HepG2 (cell line): ENCODE measurements around the gene RSBN1L. TPM values are rescaled to one million over a fixed set of nuclear protein-coding genes. Genes with fewer than 3 reads are reported as not detected.
A peak's percentile ranks its signal among the peaks of the same experiment; 100 is the strongest.

Experiments used
- ATAC-seq: fragments of 200-7000 bp; cut with Tn5 transposase; 3 replicates; pipeline ENCODE4 v1.9.1; 2020; ENCODE audit warnings: mild to moderate bottlenecking, moderate library complexity
- BruUV-seq: library from RNA; stranded (reverse); fragments of 400-500 nt; replicated peaks from 2 replicates; lab custom pipeline; 2021; lab: Mats Ljungman, UMichigan
- CTCF ChIA-PET: fragments of 300-600 bp; formaldehyde crosslinking; extraction: SDS; loops from one replicate; lab custom pipeline; 2021; ENCODE audit warnings: low total read pairs, inconsistent platforms, low intra/inter-chr PET ratio; lab: Yijun Ruan, JAX
- POLR2A ChIA-PET: fragments of 350-600 bp; sonication (Branson Sonifier 250); formaldehyde crosslinking; loops from one replicate; lab custom pipeline; 2020; ENCODE audit warnings: antibody characterized with exemption, inconsistent platforms; lab: Yijun Ruan, JAX
- DNase-seq: peaks from one replicate; pipeline ENCODE4 v3.0.0-alpha.2; 2015; ENCODE audit warnings: low spot score
- FAIRE-seq: peaks from 3 replicates; lab custom pipeline; 2011; peaks lifted over from hg19 to GRCh38; lab: Jason Lieb, UNC
- H2AFZ ChIP-seq: one replicate; pipeline ENCODE4 v1.6.1; 2011; ENCODE audit warnings: low read length, inconsistent platforms
- H3K27ac ChIP-seq: fragments of 300-600 bp; 3 replicates; pipeline ENCODE4 v1.8.0; 2011; ENCODE audit warnings: mixed run types, mild to moderate bottlenecking, mixed read lengths, low read length, inconsistent platforms; ENCODE audit not compliant: insufficient read depth; ENCODE audit errors: extremely low read length
- H3K27me3 ChIP-seq, 2 experiments: fragments of 200-600 bp in 1 of 2; 2 replicates in 1 of 2; 3 replicates in 1 of 2; pipeline versions ENCODE4 v1.6.0 to v1.8.0; 2011; ENCODE audit warnings: low read length in 2 of 2, mild to moderate bottlenecking in 2 of 2, moderate library complexity in 2 of 2, inconsistent platforms in 1 of 2; ENCODE audit not compliant: insufficient read depth in 2 of 2, control insufficient read depth in 1 of 2
- H3K36me3 ChIP-seq, 2 experiments: fragments of 200-600 bp in 1 of 2; replicated peaks in 1 of 2; 2 replicates in 1 of 2; 3 replicates in 1 of 2; pipeline versions ENCODE4 v1.5.1 to v1.8.0; 2011; ENCODE audit warnings: low read length in 2 of 2, inconsistent platforms in 1 of 2; ENCODE audit not compliant: insufficient read depth in 2 of 2, control insufficient read depth in 1 of 2
- H3K4me1 ChIP-seq: 2 replicates; pipeline ENCODE4 v1.5.1; 2012; ENCODE audit warnings: low read length, inconsistent platforms; ENCODE audit not compliant: insufficient read depth
- H3K4me2 ChIP-seq: 2 replicates; pipeline ENCODE4 v1.6.0; 2011; ENCODE audit warnings: low read depth, low read length, inconsistent platforms
- H3K4me3 ChIP-seq, 3 experiments: fragments of 200-600 bp in 1 of 3; sonication (generic), shearing (Covaris generic) in 1 of 3; replicated peaks in 1 of 3; 2 replicates each; pipeline ENCODE4 v1.5.1; 2011 to 2016; ENCODE audit warnings: low read length in 3 of 3, inconsistent platforms in 2 of 3, low read depth in 2 of 3, mild to moderate bottlenecking in 2 of 3, control low read depth in 1 of 3, mixed read lengths in 1 of 3; ENCODE audit not compliant: insufficient read depth in 1 of 3
- H3K79me2 ChIP-seq: one replicate; pipeline ENCODE4 v1.6.1; 2011; ENCODE audit warnings: low read length, inconsistent platforms; ENCODE audit not compliant: insufficient read depth
- H3K9ac ChIP-seq: 2 replicates; pipeline ENCODE4 v1.6.0; 2011; ENCODE audit warnings: mild to moderate bottlenecking, low read depth, low read length, inconsistent platforms; ENCODE audit not compliant: insufficient read depth
- H3K9me3 ChIP-seq: 2 replicates; pipeline ENCODE4 v1.5.1; 2012; ENCODE audit warnings: mild to moderate bottlenecking, low read length
- H4K20me1 ChIP-seq: 2 replicates; pipeline ENCODE4 v1.6.0; 2011; ENCODE audit warnings: inconsistent platforms, mild to moderate bottlenecking, low read length, moderate library complexity; ENCODE audit not compliant: insufficient read depth
- CEBPB ChIP-seq: IDR thresholded peaks from 2 replicates; pipeline ENCODE4 v1.6.1; 2011; ENCODE audit warnings: low read depth, low read length, improper control_type of control experiment, borderline replicate concordance
- CERS6 ChIP-seq: sonication (generic); formaldehyde crosslinking; IDR thresholded peaks from 2 replicates; pipeline ENCODE4 v1.5.0; 2020; ENCODE audit warnings: missing genetic modification reagents
- HDAC2 ChIP-seq: sonication (generic); formaldehyde crosslinking; IDR thresholded peaks from 2 replicates; pipeline ENCODE4 v1.4.0; 2020; ENCODE audit warnings: missing genetic modification reagents
- HOXA7 ChIP-seq: sonication (generic); formaldehyde crosslinking; IDR thresholded peaks from 2 replicates; pipeline ENCODE4 v1.8.1; 2022; ENCODE audit warnings: mild to moderate bottlenecking, missing genetic modification reagents, moderate library complexity
- MAZ ChIP-seq, 2 experiments: sonication (generic) in 1 of 2; formaldehyde crosslinking in 1 of 2; IDR thresholded peaks; 2 replicates each; pipeline versions ENCODE4 v1.5.0 to v1.6.1; 2012 to 2020; ENCODE audit warnings: low read depth in 2 of 2, mild to moderate bottlenecking in 2 of 2, borderline replicate concordance in 1 of 2, improper control_type of control experiment in 1 of 2, low read length in 1 of 2, missing genetic modification reagents in 1 of 2, moderate library complexity in 1 of 2
- NFYB ChIP-seq: sonication (generic); formaldehyde crosslinking; IDR thresholded peaks from 2 replicates; pipeline ENCODE4 v1.4.0; 2020; ENCODE audit warnings: missing genetic modification reagents
- NKX3-1 ChIP-seq: sonication (generic); formaldehyde crosslinking; IDR thresholded peaks from 2 replicates; pipeline ENCODE4 v1.5.0; 2020; ENCODE audit warnings: missing genetic modification reagents
- ONECUT2 ChIP-seq: sonication (generic); formaldehyde crosslinking; IDR thresholded peaks from 2 replicates; pipeline ENCODE4 v1.4.0; 2020; ENCODE audit warnings: missing genetic modification reagents
- PHF5A ChIP-seq: IDR thresholded peaks from one replicate; pipeline ENCODE4 v1.6.1; 2018; ENCODE audit warnings: low read depth, missing genetic modification reagents; ENCODE audit not compliant: unreplicated experiment
- RAD51 ChIP-seq: fragments of 450-650 bp; IDR thresholded peaks from 2 replicates; pipeline ENCODE4 v1.6.1; 2016; ENCODE audit warnings: borderline replicate concordance
- SP5 ChIP-seq: IDR thresholded peaks from 2 replicates; pipeline ENCODE4 v1.6.1; 2016; ENCODE audit warnings: low read depth, borderline replicate concordance
- TEAD3 ChIP-seq: optimal IDR thresholded peaks from 2 replicates; pipeline ENCODE3; 2016; ENCODE audit warnings: borderline replicate concordance
- ZBTB33 ChIP-seq: sonication (generic); formaldehyde crosslinking; IDR thresholded peaks from 2 replicates; pipeline ENCODE4 v1.4.0; 2020; ENCODE audit warnings: missing genetic modification reagents
- ZNF10 ChIP-seq: sonication (generic); formaldehyde crosslinking; IDR thresholded peaks from 2 replicates; pipeline ENCODE4 v1.4.0; 2020; ENCODE audit warnings: mild to moderate bottlenecking, low read depth, missing genetic modification reagents, borderline replicate concordance
- ZNF362 ChIP-seq: sonication (generic); formaldehyde crosslinking; IDR thresholded peaks from 2 replicates; pipeline ENCODE4 v1.4.0; 2020; ENCODE audit warnings: missing genetic modification reagents, mild to moderate bottlenecking, borderline replicate concordance
- ZNF550 ChIP-seq: sonication (generic); formaldehyde crosslinking; IDR thresholded peaks from 2 replicates; pipeline ENCODE4 v1.4.0; 2020; ENCODE audit warnings: mild to moderate bottlenecking, missing genetic modification reagents, borderline replicate concordance
- ZNF7 ChIP-seq: IDR thresholded peaks from 2 replicates; pipeline ENCODE4 v1.6.1; 2016; ENCODE audit warnings: missing biosample characterization, missing genetic modification reagents
- WGBS: methylation state at CpG from one replicate; pipeline ENCODE4 v1.1.6; 2017; ENCODE audit warnings: low lambda C conversion rate; 5-methylcytosine and 5-hydroxymethylcytosine counted together
- in situ Hi-C: cut with HindIII; loops from 2 replicates; pipeline ENCODE4 v1.10.0; 2017; ENCODE audit warnings: low pct_unique_long_range_greater_than_20kb; ENCODE audit not compliant: extremely low pct_ligation_motif_present
- intact Hi-C: fragments of 100-400 bp; cut with micrococcal nuclease; formaldehyde crosslinking; loops from one replicate; pipeline ENCODE4 v1.10.0; 2022; ENCODE audit not compliant: unreplicated experiment
- polyA plus RNA-seq, 8 experiments: library from polyadenylated mRNA; depleted of rRNA in 3 of 8; stranded (reverse) in 7 of 8; unstranded in 1 of 8; fragments of >200 nt; fragmentation: Illumina TruSeq in 4 of 8; extraction: Trizol in 4 of 8; gene quantifications; 2 replicates each; pipeline versions ENCODE4 v1.2.1 to v1.2.3, GENCODE V29; 2011 to 2016; ENCODE audit warnings: low read depth in 4 of 8, missing spikeins in 1 of 8, mixed read lengths in 1 of 8; ENCODE audit not compliant: insufficient read depth in 1 of 8
- total RNA-seq, 5 experiments: library from RNA; depleted of rRNA; stranded (reverse); fragments of >200 nt; fragmentation: Illumina TruSeq; extraction: Trizol; gene quantifications; 2 replicates each; pipeline ENCODE4 v1.2.3, GENCODE V29; 2016; ENCODE audit warnings: low read depth in 1 of 5

RSBN1L gene
- total and polyA plus RNA-seq, 2 of the 13 experiments (the other 11 are each of a cell fraction or from before 2014, with no cell fraction given) = 7.7 to 21.3 TPM

- intact Hi-C loops = no loop called here
- TF ChIP-seq NKX3-1 (CRISPR knock-in tag) (no peak), SP5 (no peak), ZBTB33 (CRISPR knock-in tag) (peak; percentile 62; the same call in 1 of the 2 replicates), ZNF550 (no peak), ZNF362 (CRISPR knock-in tag) (no peak), HOXA7 (CRISPR knock-in tag) (no peak), ZNF7 (no peak), MAZ (IDR thresholded peaks at IDR 0.05; ENCODE audit: borderline replicate concordance, low read depth, low read length) (no peak), MAZ (CRISPR knock-in tag; IDR thresholded peaks at IDR 0.05; ENCODE audit: low read depth) (no peak), RAD51 (no peak), CEBPB (no peak), ONECUT2 (CRISPR knock-in tag) (no peak), ZNF10 (no peak), NFYB (no peak), TEAD3 (CRISPR knock-in tag) (peak; percentile 15), CERS6 (CRISPR knock-in tag) (no peak), PHF5A (CRISPR knock-in tag) (no peak), HDAC2 (no peak)
- H3K79me2 ChIP-seq = peaks cover 28% of the 10 kb centered on the region
- DNase-seq (no peak), ATAC-seq (no peak), FAIRE-seq (no peak)
- H3K36me3 ChIP-seq = peaks cover 7 to 30% of the 10 kb centered on the region in 2 experiments; a peak in 4 of 5 replicates
- H2AFZ ChIP-seq = no peak overlapping the region
- peaks cover 4% of the 10 kb centered on the region for H4K20me1 ChIP-seq
- H3K4me3 ChIP-seq = no peak overlapping the region
- ChIA-PET CTCF (no interaction called here), POLR2A (no interaction called here)
- H3K4me2 ChIP-seq = no peak overlapping the region
- no peak overlapping the region for H3K27ac ChIP-seq
- in situ Hi-C loops = no loop called here
- peaks cover 44% of the 10 kb centered on the region for H3K4me1 ChIP-seq
- BruUV-seq = no TSS peak
- WGBS = 90% methylated on average over 9 of the region's 9 CpGs
- H3K27me3 ChIP-seq = no peaks in the 10 kb centered on the region
- H3K9me3 ChIP-seq = no peaks in the 10 kb centered on the region
- H3K9ac ChIP-seq = no peak overlapping the region
These were observed 12.2 kb upstream of the RSBN1L start for GRCh38 chr7:77684030-77684429.
